Activated gamma-delta T cell treated with anti-CD3 and anti-CD28 coated beads, Interleukin-2, amount 50 U/mL, for 16 hours (primary cell): ENCODE data around the gene IL17RE.
A peak's percentile ranks its signal among the peaks of the same experiment; 100 is the strongest.
"Not testable (repeated sequence)": the region's sequence is repeated elsewhere in the genome, so short reads cannot be mapped to it uniquely, and the experiment has no call there.

ENCODE experiments used
- DNase-seq: peaks from one replicate; pipeline ENCODE4 v3.0.0-alpha.2; 2020; ENCODE audit warnings: low read depth

IL17RE gene

DNA sequence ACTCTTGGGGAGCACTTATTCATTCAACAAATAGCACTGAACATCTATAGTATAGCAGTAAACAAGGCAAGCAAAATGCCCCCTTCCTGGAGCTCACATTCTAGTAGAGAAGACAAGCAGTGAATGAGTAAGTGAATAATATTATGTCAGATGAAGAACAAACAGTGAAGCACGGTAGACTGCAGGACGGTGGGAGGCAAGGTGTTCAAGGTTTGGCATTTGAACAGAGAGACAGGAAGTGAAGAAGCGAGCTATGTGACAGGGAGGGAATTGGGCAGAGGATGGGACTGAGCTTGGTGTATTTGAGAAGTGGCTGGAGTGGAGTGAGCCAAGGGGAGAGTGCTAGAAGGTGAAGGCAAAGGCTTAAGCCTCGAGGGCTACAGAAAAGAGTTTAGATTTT lies 32.3 kb downstream of the IL17RE start:
- no peak for DNase-seq

DNA sequence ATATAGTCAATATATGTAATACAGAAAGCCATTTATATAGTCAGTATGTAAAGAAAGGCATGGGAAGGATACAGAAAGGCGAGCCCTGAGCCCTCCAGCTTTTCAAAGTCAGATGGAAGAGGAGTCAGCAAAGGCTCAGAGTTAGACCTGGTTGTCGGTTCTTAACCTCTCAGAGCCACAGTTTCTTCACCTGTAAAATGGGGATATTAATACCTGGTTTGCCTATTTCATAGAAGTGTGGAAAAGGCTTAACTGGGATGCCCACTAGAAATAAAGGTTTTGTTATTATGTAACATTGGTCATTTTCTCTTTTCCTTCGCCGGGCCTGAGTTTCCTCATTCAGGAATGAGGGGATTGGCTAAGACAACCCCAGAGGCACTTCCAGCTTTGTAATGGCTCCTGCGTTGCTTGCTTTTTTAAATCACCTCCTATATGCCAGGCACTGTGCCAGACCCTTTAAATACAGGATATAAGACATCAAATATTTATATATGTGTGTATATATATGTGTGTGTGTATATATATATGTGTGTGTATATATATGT lies 33.4 kb downstream of the IL17RE start:
- DNase-seq, result no peak

DNA sequence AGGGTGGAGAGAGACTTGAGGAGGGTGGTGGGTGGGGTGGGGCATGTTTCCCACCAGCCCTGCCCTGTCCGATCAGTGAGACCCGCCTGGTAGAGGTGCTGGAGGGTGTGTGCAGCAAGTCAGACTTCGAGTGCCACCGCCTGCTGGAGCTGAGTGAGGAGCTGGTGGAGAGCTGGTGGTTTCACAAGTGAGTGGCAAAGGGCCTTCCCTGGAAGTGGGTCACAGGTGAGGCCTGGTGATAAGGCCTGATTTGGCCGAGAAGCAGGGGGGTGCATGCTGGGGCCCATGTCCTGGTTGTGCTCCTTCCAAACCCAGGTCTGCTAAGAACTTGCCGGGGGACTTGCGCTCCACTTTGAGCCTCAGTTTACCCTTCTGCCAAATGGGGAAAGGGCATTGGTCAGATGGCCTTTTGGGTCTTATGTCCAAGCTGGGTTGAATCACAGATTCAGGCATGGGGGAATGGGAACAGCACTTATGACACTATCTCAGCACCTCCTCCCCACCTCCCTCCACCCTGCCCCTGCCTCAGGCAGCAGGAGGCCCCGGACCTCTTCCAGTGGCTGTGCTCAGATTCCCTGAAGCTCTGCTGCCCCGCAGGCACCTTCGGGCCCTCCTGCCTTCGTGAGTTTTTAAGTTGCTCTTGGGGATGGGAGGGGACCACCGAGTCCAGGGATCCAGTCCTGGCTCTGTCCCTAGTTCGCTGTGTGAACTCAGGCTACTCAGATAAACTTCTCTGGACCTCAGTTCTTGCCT lies 35.0 kb downstream of the IL17RE start:
- DNase-seq, result no peak

DNA sequence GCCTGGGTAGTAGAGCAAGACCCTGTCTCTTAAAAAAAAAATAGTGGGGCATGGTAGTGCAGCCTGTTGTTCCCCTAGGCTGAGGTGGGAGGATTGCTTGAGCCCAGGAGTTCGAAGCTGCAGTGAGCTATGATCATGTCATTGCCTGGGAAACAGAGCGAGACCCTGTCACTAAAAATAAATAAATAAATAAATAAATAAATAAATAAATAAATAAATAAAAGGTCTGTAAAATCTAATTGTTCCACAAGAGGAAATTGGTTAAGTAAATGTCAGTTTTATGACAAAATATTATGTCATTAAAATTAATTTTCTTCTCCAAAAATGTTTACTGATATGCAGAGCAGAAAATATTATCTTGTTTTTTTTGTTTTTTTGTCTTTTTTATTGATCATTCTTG lies 36.3 kb downstream of the IL17RE start:
- DNase-seq, result no peak

DNA sequence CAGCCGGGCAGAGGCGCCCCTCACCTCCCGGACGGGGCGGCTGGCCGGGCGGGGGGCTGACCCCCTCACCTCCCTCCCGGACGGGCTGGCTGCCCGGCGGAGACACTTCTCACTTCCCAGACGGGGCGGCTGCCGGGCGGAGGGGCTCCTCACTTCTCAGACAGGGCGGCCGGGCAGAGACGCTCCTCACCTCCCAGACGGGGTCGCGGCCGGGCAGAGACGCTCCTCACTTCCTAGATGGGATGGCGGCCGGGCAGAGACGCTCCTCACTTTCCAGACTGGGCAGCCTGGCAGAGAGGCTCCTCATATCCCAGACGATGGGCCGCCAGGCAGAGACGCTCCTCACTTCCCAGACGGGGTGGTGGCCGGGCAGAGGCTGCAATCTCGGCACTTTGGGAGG lies 37.3 kb downstream of the IL17RE start:
- DNase-seq, result not testable (repeated sequence)

DNA sequence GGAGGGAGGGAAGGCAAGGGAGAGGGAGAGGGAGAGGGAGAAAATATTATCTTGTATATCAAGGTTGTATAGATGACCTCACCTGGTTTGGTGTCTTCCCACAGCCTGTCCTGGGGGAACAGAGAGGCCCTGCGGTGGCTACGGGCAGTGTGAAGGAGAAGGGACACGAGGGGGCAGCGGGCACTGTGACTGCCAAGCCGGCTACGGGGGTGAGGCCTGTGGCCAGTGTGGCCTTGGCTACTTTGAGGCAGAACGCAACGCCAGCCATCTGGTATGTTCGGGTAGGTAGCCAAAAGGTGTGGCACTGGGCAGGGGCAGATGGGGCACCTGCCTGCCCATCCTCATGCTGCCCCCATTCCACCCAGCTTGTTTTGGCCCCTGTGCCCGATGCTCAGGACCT lies 38.1 kb downstream of the IL17RE start:
- DNase-seq, result no peak

DNA sequence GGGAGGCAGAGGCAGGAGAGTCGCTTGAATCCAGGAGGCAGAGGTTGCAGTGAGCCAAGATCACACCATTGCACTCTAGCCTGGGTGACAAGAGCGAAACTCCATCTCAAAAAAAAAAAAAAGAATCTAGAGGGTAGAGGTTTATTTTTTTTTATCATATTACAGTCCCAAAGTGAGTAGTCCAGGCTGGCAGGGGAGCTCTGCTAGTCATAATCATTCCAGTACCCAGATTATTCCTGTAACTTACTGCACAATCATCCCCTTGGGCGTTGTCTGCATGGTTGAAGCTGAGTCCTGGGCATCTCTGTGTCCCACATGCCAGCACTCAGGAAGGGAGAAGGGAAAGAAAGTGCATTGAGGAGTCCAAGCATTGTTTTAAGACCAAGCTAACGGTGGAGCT lies 39.5 kb downstream of the IL17RE start:
- no peak for DNase-seq

DNA sequence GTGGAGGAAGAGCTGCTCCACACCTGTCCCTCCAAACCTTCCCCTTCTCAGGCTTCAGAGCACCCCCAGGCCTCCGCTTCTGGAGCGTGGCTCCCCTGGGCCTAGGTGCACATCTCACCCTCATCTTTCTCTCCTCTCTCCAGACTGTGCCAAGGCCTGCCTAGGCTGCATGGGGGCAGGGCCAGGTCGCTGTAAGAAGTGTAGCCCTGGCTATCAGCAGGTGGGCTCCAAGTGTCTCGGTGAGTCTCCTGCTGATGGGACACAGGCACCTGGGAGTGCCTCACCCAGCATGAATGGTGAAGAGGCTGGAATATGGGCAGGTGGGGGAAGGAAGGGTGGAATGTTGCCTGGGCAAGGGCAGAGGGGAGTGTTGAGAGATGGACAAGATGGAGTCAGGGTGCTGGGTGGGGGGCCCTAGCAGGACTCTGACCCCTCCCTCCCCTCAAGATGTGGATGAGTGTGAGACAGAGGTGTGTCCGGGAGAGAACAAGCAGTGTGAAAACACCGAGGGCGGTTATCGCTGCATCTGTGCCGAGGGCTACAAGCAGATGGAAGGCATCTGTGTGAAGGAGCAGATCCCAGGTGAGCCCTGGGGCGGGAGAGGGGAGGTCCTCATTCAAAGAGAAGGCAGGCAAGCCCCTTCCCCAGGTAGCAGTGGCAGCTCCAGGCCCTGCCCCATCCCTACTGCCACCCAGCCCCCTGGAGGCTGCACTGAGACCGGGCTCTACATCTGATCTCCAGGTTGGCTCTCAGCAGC lies 40.5 kb downstream of the IL17RE start:
- no peak for DNase-seq

DNA sequence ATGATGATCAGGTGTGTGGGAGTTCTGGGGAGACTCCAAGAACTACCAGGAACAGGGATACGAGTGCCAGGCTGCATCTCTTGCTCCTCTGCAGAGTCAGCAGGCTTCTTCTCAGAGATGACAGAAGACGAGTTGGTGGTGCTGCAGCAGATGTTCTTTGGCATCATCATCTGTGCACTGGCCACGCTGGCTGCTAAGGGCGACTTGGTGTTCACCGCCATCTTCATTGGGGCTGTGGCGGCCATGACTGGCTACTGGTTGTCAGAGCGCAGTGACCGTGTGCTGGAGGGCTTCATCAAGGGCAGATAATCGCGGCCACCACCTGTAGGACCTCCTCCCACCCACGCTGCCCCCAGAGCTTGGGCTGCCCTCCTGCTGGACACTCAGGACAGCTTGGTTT lies 41.6 kb downstream of the IL17RE start:
- DNase-seq, result no peak

DNA sequence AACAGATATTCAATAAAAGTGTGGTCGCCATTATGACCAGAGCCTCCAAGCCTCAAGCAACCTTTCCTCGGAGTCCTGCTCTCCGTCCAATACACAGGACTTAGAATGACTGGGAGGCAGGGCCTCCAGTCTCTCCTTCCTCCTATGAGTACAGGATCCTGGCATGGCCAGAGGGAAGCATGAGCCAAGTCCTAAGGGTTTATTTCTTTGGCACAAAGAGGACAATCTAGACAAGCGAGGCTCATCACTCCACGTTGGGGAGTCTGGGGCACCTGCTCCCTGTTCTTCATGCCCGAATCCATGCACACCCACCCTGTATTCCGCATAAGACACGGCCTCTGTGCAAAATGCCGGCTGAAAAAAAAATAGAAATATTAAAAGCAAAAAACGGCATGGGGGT lies 42.7 kb downstream of the IL17RE start:
- DNase-seq, result no peak

DNA sequence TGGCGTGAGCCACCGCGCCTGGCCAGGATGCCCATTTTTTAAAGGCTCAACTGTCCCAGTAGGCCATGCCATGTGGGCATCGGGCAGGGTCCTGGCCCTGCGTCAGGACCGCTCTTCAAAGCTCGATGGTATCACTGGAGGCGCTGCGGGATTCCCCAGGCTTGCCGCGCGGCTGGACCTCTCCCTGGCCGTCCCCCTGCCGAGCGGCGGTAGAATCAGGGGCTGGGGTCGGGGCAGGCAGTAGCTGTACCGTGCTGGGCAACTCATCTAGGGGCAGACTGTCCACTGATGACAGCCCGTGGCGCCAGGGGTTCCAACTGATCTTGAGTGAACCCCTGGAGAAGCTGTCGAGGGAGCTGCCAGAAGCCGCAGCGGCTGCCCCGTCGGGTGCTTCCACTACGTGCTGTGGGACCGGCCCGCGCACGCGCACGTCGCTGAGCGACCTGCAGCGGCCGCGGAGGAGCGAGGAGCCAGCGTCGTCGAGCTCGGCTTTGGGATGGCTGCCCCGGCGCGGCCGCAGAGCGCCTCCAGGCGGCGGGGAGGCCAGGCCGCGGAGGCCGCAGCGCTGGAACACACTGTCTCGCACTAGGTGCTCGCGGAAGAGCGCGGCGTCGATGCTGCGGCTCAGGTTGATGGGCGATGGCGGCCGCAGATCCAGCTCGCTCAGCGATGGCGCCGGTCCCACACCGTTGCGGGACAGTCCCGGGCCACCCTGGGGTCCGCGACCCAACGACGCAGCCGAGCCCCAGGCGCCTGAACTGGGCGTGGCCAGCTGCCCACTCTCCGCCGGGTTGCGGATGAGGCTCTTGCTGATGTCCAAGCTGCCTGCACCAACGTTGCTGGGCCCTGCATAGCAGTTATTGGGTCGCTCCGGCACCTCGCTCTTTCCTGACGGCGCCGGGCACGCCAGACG lies 43.7 kb downstream of the IL17RE start:
- DNase-seq, result peak; percentile 74

DNA sequence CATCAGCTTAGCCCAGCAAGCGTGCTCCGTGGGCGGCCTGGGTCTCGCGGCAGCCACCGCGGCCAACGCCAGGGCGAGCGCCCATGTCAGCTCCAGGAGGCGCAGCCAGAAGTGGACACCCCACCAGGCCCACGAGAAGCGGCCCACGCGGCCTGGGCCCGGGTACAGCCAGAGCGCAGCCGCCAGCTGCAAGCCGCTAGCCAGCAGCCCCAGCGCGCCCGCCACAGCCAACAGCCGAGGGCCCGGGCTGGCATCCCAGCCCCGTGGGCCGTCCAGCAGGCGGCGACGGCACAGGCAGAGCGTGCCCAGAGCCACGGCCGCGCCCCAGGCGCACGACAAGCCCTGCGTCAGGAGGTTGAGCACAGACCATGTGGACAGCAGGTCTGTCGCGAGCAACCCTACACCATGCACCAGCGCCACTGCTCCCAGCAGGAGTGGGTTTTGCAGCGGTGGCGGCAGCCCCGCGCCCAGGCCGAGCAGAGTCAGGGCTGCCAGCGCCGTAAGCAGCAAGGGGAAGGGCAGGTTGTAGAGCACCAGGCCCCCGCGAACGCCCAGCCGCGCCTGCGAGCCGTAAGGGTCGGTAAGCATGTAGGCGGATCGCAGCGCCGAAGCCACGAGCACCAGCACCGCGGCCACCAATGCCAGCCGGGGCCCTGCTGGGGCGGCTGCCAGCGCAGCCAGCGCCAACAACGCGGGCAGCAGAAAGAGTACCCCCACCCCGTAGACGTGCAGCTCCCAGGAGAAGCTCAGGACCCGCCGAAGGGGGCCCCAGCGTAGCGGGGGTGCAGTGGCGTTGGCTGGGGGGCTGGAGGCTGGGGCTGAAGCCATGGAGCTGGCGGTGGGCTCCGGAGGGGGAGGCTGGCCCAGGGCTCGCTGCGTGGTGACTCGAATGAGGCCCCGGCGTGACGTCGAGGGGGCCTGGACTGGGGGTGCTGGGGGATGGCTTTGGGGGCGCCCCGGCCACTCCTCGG lies 44.7 kb downstream of the IL17RE start:
- DNase-seq, result no peak

DNA sequence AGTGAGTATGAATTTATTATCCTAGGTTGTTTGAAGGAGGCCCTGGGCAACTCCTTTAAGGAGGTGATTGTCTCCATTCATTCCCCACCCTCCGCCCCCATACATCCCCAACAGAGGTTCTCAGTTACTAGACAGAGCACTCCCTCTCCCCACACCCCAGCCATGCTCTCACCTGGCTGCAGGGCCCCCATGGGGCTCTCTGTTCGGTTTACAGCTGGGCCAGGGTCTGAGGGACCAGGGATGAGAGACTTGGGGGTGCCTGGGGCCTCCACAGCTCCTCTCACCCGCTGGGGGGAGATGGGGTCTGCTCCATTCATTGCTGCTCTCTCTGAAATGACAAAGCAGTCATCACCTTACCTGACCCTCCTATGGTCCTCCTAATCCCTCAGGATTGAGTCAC lies 45.9 kb downstream of the IL17RE start:
- no peak for DNase-seq

DNA sequence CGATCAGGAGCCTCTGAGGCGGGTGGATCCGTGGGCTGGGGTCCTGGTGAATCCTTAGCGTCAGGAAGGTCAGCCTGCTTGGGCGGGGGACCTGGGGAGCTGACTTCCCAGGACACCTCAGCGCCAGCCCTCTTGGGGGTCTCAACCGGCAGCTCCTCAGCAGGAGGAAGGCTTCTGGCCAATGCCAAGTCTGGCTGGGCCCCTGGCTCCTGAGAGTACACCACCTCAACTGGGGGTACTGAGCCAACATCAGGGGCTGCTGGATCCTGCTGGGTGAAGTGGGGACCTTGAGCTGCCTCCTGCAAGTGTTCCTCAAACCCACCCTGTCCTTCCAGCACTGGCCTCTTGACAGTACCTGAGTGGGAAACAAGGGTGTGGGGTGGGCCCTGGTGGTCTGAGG lies 46.5 kb downstream of the IL17RE start:
- no peak for DNase-seq

DNA sequence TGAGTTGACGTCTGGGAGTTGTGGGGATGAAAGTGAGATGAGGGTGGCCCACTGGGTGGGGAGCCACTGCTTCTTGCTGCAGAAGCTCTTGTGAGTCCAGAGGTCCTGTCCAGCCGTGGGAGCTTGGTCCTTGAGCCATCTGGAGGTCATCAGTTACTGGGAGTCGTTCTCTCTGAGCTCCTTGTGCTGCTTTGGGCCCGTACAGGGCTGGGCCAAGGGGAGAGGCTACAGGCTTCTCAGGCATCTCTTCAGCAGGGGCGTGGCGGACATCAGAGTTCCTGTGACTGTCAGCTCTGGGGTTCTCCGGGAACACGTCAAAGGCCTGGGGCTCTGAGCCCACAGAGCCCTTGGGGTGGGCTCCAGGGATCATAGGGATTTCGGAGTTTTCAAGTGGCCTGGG lies 47.0 kb downstream of the IL17RE start:
- DNase-seq, result no peak

DNA sequence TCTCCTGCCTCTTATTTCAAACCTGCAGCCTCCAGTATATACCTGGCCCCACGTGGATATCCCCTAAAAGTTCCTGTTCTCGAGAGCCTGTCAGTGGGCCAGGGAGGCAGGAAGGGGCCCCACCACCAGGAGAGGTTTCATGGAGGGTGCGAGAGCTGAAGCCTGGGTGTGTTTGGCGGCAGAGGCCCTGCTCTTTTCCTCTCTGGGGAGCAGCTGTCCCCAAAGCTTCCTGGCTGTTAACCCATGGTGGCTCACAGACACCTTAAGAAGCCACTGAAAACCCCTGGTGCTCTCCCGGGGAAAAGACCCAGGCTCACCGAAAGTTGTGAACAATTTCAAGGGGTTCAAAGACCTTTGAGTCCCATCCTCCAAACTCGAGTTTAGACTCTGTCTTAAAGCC lies 48.5 kb downstream of the IL17RE start:
- no peak for DNase-seq

DNA sequence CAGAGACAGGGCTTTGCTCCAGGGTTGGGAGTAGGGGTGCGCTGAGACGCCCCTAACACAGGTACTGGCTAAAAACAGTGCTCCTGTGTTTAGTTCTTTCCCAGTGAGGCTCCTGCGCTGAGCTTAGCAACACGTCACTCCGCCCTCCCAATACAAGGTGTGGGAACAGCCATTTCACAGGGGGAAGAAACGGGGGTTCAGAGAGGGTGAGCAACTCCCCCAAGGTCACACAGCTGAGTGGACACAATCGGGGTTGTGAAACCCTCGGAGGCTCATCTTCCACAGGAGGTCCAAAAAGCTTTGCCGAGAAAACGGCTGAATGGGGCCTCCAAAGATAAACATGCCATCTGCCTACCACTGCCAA lies 48.9 kb downstream of the IL17RE start:
- no peak for DNase-seq

DNA sequence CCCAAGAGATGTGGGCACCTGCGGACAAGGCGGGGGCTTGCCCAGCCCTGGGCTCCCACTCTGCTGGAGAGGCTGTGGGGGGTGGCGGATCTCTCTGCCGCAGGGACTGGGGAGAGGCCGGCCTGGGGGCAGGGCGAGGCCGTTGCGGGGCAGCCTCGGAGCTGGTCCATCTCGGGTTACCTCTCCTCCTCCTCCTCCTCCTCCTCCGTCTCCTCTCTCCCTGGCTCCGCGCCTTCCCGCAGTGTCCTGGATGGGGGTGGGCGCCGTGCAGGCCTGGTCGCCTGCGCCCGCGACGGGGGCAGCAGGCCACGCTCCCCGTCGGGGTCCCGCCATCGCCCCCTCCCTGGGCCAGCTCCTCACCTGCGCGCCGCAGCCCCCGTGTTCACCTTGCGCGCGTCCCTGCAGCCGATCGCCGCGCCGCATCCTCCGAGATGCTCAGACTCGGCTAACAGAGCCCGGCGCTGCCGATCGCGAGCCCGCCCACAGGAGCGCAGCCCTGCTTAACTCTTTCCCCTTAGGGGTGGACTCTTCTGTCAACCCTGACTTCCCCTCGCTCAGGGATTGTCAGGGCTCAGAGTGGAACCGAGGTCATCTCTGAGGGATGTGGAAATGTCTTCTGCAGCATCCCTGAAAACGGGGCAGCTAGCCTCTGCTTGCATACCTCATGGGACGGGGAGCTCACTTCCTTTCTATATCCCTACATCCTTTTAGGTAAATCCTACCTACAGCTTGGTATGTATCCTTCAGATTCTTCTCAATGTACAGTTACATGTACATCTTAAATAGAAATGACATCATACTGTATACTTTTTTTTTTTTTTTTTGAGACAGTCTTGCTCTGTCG lies 49.5 kb downstream of the IL17RE start, which contains the start of gene PRRT3:
PRRT3 (minus strand) TSS at position 447 of the 844 bp plus-strand sequence. CDS start 2,293 bp downstream, outside the sequence.
- peak; percentile 27 for DNase-seq

DNA sequence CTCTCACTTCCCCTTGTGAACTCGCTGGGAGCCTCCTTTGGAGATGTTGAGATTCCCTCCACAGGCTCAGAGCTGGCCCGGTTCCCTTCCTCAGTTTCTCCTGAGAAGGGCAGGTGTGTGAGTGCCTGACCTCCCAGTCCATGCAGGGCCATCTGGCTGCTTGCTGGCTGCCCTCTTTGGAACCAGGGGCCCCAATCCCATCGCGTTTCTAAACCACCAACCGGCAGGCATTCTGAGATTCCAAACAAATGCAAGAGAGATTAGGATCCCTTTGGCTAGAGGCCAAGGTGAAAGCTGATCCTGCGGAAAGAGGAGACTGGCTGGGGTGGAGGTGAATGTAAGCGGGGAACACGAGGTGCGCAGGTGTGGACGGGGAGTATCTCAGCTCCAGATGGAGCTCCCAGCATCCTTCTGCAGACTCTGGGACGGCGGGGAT lies 52.4 kb downstream of the IL17RE start:
- DNase-seq, result no peak
